Parathyroid adenoma (tissue), 2 donors: ENCODE measurements around the gene JUP.
"Not testable (repeated sequence)": the region's sequence is repeated elsewhere in the genome, so short reads cannot be mapped to it uniquely, and the experiment has no call there.

Source experiments
- H2AFZ ChIP-seq: fragments of 300-600 bp; sonication (generic); one replicate; pipeline ENCODE4 v1.7.0; 2017; ENCODE audit warnings: antibody characterized with exemption, mild to moderate bottlenecking
- H3K27ac ChIP-seq: fragments of 300-600 bp; sonication (generic); one replicate; pipeline ENCODE4 v1.7.0; 2017
- H3K27me3 ChIP-seq: fragments of 300-600 bp; sonication (generic); one replicate; pipeline ENCODE4 v1.7.0; 2017; ENCODE audit warnings: low read length; ENCODE audit not compliant: control insufficient read depth, insufficient read depth
- H3K36me3 ChIP-seq: fragments of 300-600 bp; sonication (generic); one replicate; pipeline ENCODE4 v1.7.0; 2017; ENCODE audit warnings: low read length; ENCODE audit not compliant: control insufficient read depth, insufficient read depth
- H3K4me1 ChIP-seq: fragments of 300-600 bp; sonication (generic); one replicate; pipeline ENCODE4 v1.7.0; 2017; ENCODE audit warnings: control low read depth
- H3K4me2 ChIP-seq: fragments of 300-600 bp; sonication (generic); one replicate; pipeline ENCODE4 v1.7.0; 2017; ENCODE audit warnings: low read length
- H3K4me3 ChIP-seq: fragments of 300-600 bp; sonication (generic); one replicate; pipeline ENCODE4 v1.7.0; 2017; ENCODE audit warnings: low read depth, low read length
- H3K79me2 ChIP-seq: fragments of 300-600 bp; sonication (generic); one replicate; pipeline ENCODE4 v1.7.0; 2017; ENCODE audit warnings: control low read depth
- H3K9ac ChIP-seq: fragments of 300-600 bp; sonication (generic); one replicate; pipeline ENCODE4 v1.7.0; 2017; ENCODE audit warnings: mild to moderate bottlenecking
- H3K9me3 ChIP-seq: fragments of 300-600 bp; sonication (generic); one replicate; pipeline ENCODE4 v1.7.0; 2017; ENCODE audit warnings: low read length; ENCODE audit not compliant: control insufficient read depth
- CTCF ChIP-seq: fragments of 300-600 bp; sonication (generic); IDR thresholded peaks from one replicate; pipeline ENCODE4 v1.7.0; 2017; ENCODE audit warnings: antibody characterized with exemption, mild to moderate bottlenecking
- donor health status: primary hyperparathyroidism.

Gene JUP

GRCh38 chr17:41786227-41787020 is at the start of gene JUP:
JUP (minus strand) TSS chr17:41786711; CDS start chr17:41771854, 14,857 bp downstream.
- peak within 1 kb of the TSS; percentile 76 for H3K4me3 ChIP-seq
- H3K4me1 ChIP-seq = peaks cover 13% of the 10 kb centered on the region
- peak; percentile 72 for TF ChIP-seq CTCF
- H2AFZ ChIP-seq = peak within 1 kb of the TSS; percentile 85
- no peaks in the 10 kb centered on the region for H3K36me3 ChIP-seq
- H3K27me3 ChIP-seq = no peaks in the 10 kb centered on the region
- no peak within 1 kb of the TSS for H3K9ac ChIP-seq
- H3K9me3 ChIP-seq = no peaks in the 10 kb centered on the region
- peak within 1 kb of the TSS; percentile 73 for H3K27ac ChIP-seq
- peaks cover 27% of the 10 kb centered on the region for H3K79me2 ChIP-seq
- peak within 1 kb of the TSS; percentile 92 for H3K4me2 ChIP-seq

- no peak for TF ChIP-seq CTCF
- H2AFZ ChIP-seq = peak within 1 kb of the TSS; percentile 96
- peak within 1 kb of the TSS; percentile 77 for H3K4me3 ChIP-seq
- peak within 1 kb of the TSS; percentile 97 for H3K4me2 ChIP-seq
- no peaks in the 10 kb centered on the region for H3K36me3 ChIP-seq
- peak within 1 kb of the TSS; percentile 43 for H3K27ac ChIP-seq
- H3K4me1 ChIP-seq = no peaks in the 10 kb centered on the region
- no peaks in the 10 kb centered on the region for H3K27me3 ChIP-seq
- no peaks in the 10 kb centered on the region for H3K79me2 ChIP-seq
- peak within 1 kb of the TSS; percentile 78 for H3K9ac ChIP-seq
- H3K9me3 ChIP-seq = no peaks in the 10 kb centered on the region
Measured at GRCh38 chr17:41835800-41836549, 49.5 kb upstream of the JUP start, which contains the start of gene NT5C3B. NT5C3B (minus strand) TSS chr17:41836232; CDS start chr17:41836193, 39 bp downstream.

- H3K4me2 ChIP-seq = peak overlapping the region; percentile 97
- H2AFZ ChIP-seq = peak overlapping the region; percentile 96
- H3K4me1 ChIP-seq = no peaks in the 10 kb centered on the region
- H3K27ac ChIP-seq = peak overlapping the region; percentile 43
- no peaks in the 10 kb centered on the region for H3K9me3 ChIP-seq
- no peaks in the 10 kb centered on the region for H3K79me2 ChIP-seq
- peak overlapping the region; percentile 77 for H3K4me3 ChIP-seq
- no peaks in the 10 kb centered on the region for H3K27me3 ChIP-seq
- peak overlapping the region; percentile 78 for H3K9ac ChIP-seq
- no peaks in the 10 kb centered on the region for H3K36me3 ChIP-seq
- TF ChIP-seq CTCF = no peak
Measured at GRCh38 chr17:41835214-41835799, 48.8 kb upstream of the JUP start.

GRCh38 chr17:41829961-41830360 is 43.5 kb upstream of the JUP start:
- not testable (repeated sequence) for H3K4me2 ChIP-seq, H3K79me2 ChIP-seq, H3K36me3 ChIP-seq, H3K9me3 ChIP-seq, H3K27ac ChIP-seq, H3K4me3 ChIP-seq, H3K4me1 ChIP-seq, H3K27me3 ChIP-seq, H3K9ac ChIP-seq, H2AFZ ChIP-seq

DNA sequence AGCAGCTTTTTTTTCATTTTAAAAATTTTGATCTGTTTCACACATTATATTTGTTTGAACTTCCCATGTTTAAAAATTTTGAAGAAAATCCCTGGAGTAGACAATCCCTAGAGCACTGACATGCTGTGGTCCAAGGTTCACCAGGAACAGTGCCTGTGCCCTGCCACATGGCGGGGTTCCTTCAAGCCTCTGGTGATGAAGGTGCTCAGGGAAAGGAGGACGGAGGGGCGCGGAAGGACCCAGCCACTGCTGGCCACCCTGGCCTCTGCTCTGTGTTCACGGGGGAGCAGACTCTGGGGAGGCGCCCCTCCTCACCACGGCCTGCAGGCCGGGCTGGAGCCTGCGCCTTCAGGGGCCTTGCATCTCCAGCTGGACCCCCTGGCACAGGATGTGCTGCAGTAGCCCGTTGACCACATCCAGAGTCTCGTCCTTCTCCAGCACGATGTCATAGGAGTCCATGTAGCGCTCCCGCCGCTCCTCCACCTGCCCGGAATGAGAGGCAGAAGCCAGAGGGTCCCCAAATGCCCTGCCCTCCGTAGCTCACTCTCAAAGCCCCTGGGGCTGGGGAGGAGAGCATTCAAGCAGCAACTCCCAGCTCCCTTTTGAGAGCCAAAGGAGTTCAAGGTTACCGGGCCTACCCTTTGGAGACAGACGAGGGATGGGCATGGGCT is 38.8 kb upstream of the JUP start:
- Histone ChIP-seq H3K27me3 (no peaks in the 10 kb centered on the region), H3K4me1 (no peaks in the 10 kb centered on the region), H3K27ac (no peak overlapping the region), H3K4me2 (no peak overlapping the region), H3K36me3 (no peaks in the 10 kb centered on the region), H3K9ac (no peak overlapping the region), H2AFZ (no peak overlapping the region), H3K79me2 (no peaks in the 10 kb centered on the region), H3K9me3 (no peaks in the 10 kb centered on the region), H3K4me3 (no peak overlapping the region)
- TF ChIP-seq CTCF = no peak
